ENCODE data around the gene AGBL1.

The AGBL1 gene

GRCh38 chr15:86558252-86558651, 478.6 kb downstream of the AGBL1 start:
- TF ChIP-seq CEBPB (IDR thresholded peaks at IDR 0.05) = no peak
- no peak for TF ChIP-seq USF1 (IDR thresholded peaks at IDR 0.05)
- no peak for TF ChIP-seq TEAD4 (IDR thresholded peaks at IDR 0.05)
- TF ChIP-seq ZBTB7A (IDR thresholded peaks at IDR 0.05; ENCODE audit: low read depth) = no peak
- TF ChIP-seq FOXM1 (IDR thresholded peaks at IDR 0.05; ENCODE audit: borderline replicate concordance, low read depth) = no peak
- TF ChIP-seq EP300 (IDR thresholded peaks at IDR 0.05; ENCODE audit: borderline replicate concordance) = no peak
- no peak for TF ChIP-seq RAD21 (IDR thresholded peaks at IDR 0.05; ENCODE audit: low read depth)
- TF ChIP-seq NFIC (IDR thresholded peaks at IDR 0.05) = no peak
- no peak for TF ChIP-seq YY1 (IDR thresholded peaks at IDR 0.05; ENCODE audit: low read depth)
- TF ChIP-seq EGR1 (IDR thresholded peaks at IDR 0.05) = no peak
- TF ChIP-seq TCF12 (IDR thresholded peaks at IDR 0.05; ENCODE audit: low read depth) = no peak
- no peak for TF ChIP-seq REST (IDR thresholded peaks at IDR 0.05; ENCODE audit: low read depth)
- no peak for TF ChIP-seq CREB1 (IDR thresholded peaks at IDR 0.05; ENCODE audit: low read depth)
- no peak for TF ChIP-seq MAX (IDR thresholded peaks at IDR 0.05)
- TF ChIP-seq TAF1 (IDR thresholded peaks at IDR 0.05; ENCODE audit: low read depth) = no peak

GRCh38 chr15:86558686-86559085, 479.0 kb downstream of the AGBL1 start:
- no peak for TF ChIP-seq ZBTB7A (IDR thresholded peaks at IDR 0.05; ENCODE audit: low read depth)

- TF ChIP-seq CREB1 (IDR thresholded peaks at IDR 0.05; ENCODE audit: low read depth) = no peak
- no peak for TF ChIP-seq REST (IDR thresholded peaks at IDR 0.05; ENCODE audit: low read depth)
- TF ChIP-seq CEBPB (IDR thresholded peaks at IDR 0.05) = no peak
- no peak for TF ChIP-seq NFIC (IDR thresholded peaks at IDR 0.05)
Measured at GRCh38 chr15:86568378-86568777, 488.7 kb downstream of the AGBL1 start.

GRCh38 chr15:86570738-86571137, 491.1 kb downstream of the AGBL1 start:
- TF ChIP-seq TAF1 (IDR thresholded peaks at IDR 0.05; ENCODE audit: low read depth) = no peak
- no peak for TF ChIP-seq MAX (IDR thresholded peaks at IDR 0.05)
- TF ChIP-seq CEBPB (IDR thresholded peaks at IDR 0.05) = no peak
- TF ChIP-seq USF1 (IDR thresholded peaks at IDR 0.05) = no peak
- TF ChIP-seq RAD21 (IDR thresholded peaks at IDR 0.05; ENCODE audit: low read depth) = no peak
- no peak for TF ChIP-seq NFIC (IDR thresholded peaks at IDR 0.05)
- no peak for TF ChIP-seq EGR1 (IDR thresholded peaks at IDR 0.05)
- TF ChIP-seq REST (IDR thresholded peaks at IDR 0.05; ENCODE audit: low read depth) = no peak
- no peak for TF ChIP-seq EP300 (IDR thresholded peaks at IDR 0.05; ENCODE audit: borderline replicate concordance)
- no peak for TF ChIP-seq TEAD4 (IDR thresholded peaks at IDR 0.05)
- TF ChIP-seq CREB1 (IDR thresholded peaks at IDR 0.05; ENCODE audit: low read depth) = no peak
- TF ChIP-seq YY1 (IDR thresholded peaks at IDR 0.05; ENCODE audit: low read depth) = no peak

- no peak for TF ChIP-seq NFIC (IDR thresholded peaks at IDR 0.05)
Measured at GRCh38 chr15:86571873-86572272, 492.2 kb downstream of the AGBL1 start.

GRCh38 chr15:86572368-86572841, 492.7 kb downstream of the AGBL1 start:
- no peak for TF ChIP-seq USF1 (IDR thresholded peaks at IDR 0.05)
- no peak for TF ChIP-seq FOXM1 (IDR thresholded peaks at IDR 0.05; ENCODE audit: borderline replicate concordance, low read depth)
- no peak for TF ChIP-seq TAF1 (IDR thresholded peaks at IDR 0.05; ENCODE audit: low read depth)
- TF ChIP-seq CREB1 (IDR thresholded peaks at IDR 0.05; ENCODE audit: low read depth) = no peak
- no peak for TF ChIP-seq RAD21 (IDR thresholded peaks at IDR 0.05; ENCODE audit: low read depth)
- TF ChIP-seq TCF12 (IDR thresholded peaks at IDR 0.05; ENCODE audit: low read depth) = no peak
- no peak for TF ChIP-seq ZBTB7A (IDR thresholded peaks at IDR 0.05; ENCODE audit: low read depth)

All from Ishikawa (cell line).